ENCODE results near the gene ROGDI.

ROGDI gene

GRCh38 chr16:4803401-4803844, 990 bp upstream of the ROGDI start:
- peak overlapping the region; percentile 85 for H3K4me3 ChIP-seq (ENCODE audit: low read length)
- H3K79me2 ChIP-seq (ENCODE audit: low read length), result no peaks in the 10 kb centered on the region
- H4K20me1 ChIP-seq (ENCODE audit: insufficient read depth, low read length), result no peaks in the 10 kb centered on the region
- peaks cover 17% of the 10 kb centered on the region for H3K4me1 ChIP-seq (ENCODE audit: low read length)
- peak overlapping the region; percentile 58 for H3K9ac ChIP-seq (ENCODE audit: low read length)
- H3K27me3 ChIP-seq (ENCODE audit: low read depth, low read length), result no peaks in the 10 kb centered on the region
- peak overlapping the region; percentile 67 for H3K4me2 ChIP-seq (ENCODE audit: low read length)
- TF ChIP-seq EZH2phosphoT487 (IDR thresholded peaks at IDR 0.05; ENCODE audit: low read depth), result no peak
- no peak for TF ChIP-seq CTCF (IDR thresholded peaks at IDR 0.05; ENCODE audit: low read depth, low read length)
- H3K27ac ChIP-seq (ENCODE audit: low read length), result peak overlapping the region; percentile 79
- H2AFZ ChIP-seq (ENCODE audit: low read depth, low read length), result no peak overlapping the region
- no peaks in the 10 kb centered on the region for H3K9me3 ChIP-seq (ENCODE audit: insufficient read depth, low read length)
- H3K36me3 ChIP-seq (replicated peaks; ENCODE audit: low read depth, low read length), result peaks cover 8% of the 10 kb centered on the region

- Histone ChIP-seq H3K27me3 (ENCODE audit: low read depth, low read length) (no peaks in the 10 kb centered on the region), H4K20me1 (ENCODE audit: insufficient read depth, low read length) (no peaks in the 10 kb centered on the region), H3K27ac (ENCODE audit: low read length) (peak overlapping the region; percentile 79), H3K4me3 (ENCODE audit: low read length) (peak overlapping the region; percentile 85), H2AFZ (ENCODE audit: low read depth, low read length) (peak overlapping the region; percentile 53; the same call in 1 of the 2 replicates), H3K9ac (ENCODE audit: low read length) (peak overlapping the region; percentile 58), H3K4me1 (ENCODE audit: low read length) (peaks cover 17% of the 10 kb centered on the region), H3K79me2 (ENCODE audit: low read length) (no peaks in the 10 kb centered on the region), H3K36me3 (replicated peaks; ENCODE audit: low read depth, low read length) (peaks cover 8% of the 10 kb centered on the region), H3K9me3 (ENCODE audit: insufficient read depth, low read length) (no peaks in the 10 kb centered on the region), H3K4me2 (ENCODE audit: low read length) (peak overlapping the region; percentile 96)
- TF ChIP-seq CTCF (IDR thresholded peaks at IDR 0.05; ENCODE audit: low read depth, low read length) (no peak), EZH2phosphoT487 (IDR thresholded peaks at IDR 0.05; ENCODE audit: low read depth) (no peak)
These were observed 340 bp upstream of the ROGDI start for GRCh38 chr16:4802659-4803287.

- peak overlapping the region; percentile 83 for H2AFZ ChIP-seq (ENCODE audit: low read depth, low read length)
- peak overlapping the region; percentile 85 for H3K4me3 ChIP-seq (ENCODE audit: low read length)
- peaks cover 17% of the 10 kb centered on the region for H3K4me1 ChIP-seq (ENCODE audit: low read length)
- no peaks in the 10 kb centered on the region for H3K27me3 ChIP-seq (ENCODE audit: low read depth, low read length)
- peak overlapping the region; percentile 57 for H3K27ac ChIP-seq (ENCODE audit: low read length)
- no peak for TF ChIP-seq EZH2phosphoT487 (IDR thresholded peaks at IDR 0.05; ENCODE audit: low read depth)
- TF ChIP-seq CTCF (IDR thresholded peaks at IDR 0.05; ENCODE audit: low read depth, low read length), result no peak
- no peaks in the 10 kb centered on the region for H4K20me1 ChIP-seq (ENCODE audit: insufficient read depth, low read length)
- no peaks in the 10 kb centered on the region for H3K9me3 ChIP-seq (ENCODE audit: insufficient read depth, low read length)
- peak overlapping the region; percentile 96 for H3K4me2 ChIP-seq (ENCODE audit: low read length)
- no peaks in the 10 kb centered on the region for H3K79me2 ChIP-seq (ENCODE audit: low read length)
- peak overlapping the region; percentile 69 for H3K9ac ChIP-seq (ENCODE audit: low read length)
- peaks cover 2% of the 10 kb centered on the region for H3K36me3 ChIP-seq (replicated peaks; ENCODE audit: low read depth, low read length)
These were observed 1.1 kb downstream of the ROGDI start for GRCh38 chr16:4801051-4801961.
